ENCODE measurements around the gene PRSS56. TPM values are rescaled to one million over a fixed set of nuclear protein-coding genes. Genes with fewer than 3 reads are reported as not detected.

PRSS56 gene
- total and polyA plus RNA-seq, 2 of the 8 experiments (the other 6 are each of a cell fraction or from before 2014, with no cell fraction given), result 0.03 TPM; not detected in 1

GRCh38 chr2:232551776-232552175, 31.6 kb downstream of the PRSS56 start:
- no peak overlapping the region for H2BK5ac ChIP-seq (ENCODE audit: low read depth, low read length)
- FAIRE-seq (no peak), DNase-seq (ENCODE audit: low read depth in 1 of 2, low spot score in 2 of 2) (no peak)
- H3K27me3 ChIP-seq (replicated peaks in 1 of 4; ENCODE audit: control insufficient read depth in 3 of 4, extremely low read depth in 1 of 4, insufficient read depth in 3 of 4, low read length in 3 of 4), result no peaks in the 10 kb centered on the region
- H3K79me2 ChIP-seq (ENCODE audit: control insufficient read depth in 1 of 2, insufficient read depth in 2 of 2, low read length in 2 of 2), result peaks cover 16 to 72% of the 10 kb centered on the region in 2 experiments
- H4K5ac ChIP-seq (ENCODE audit: insufficient read length, low read depth, low read length), result no peak overlapping the region
- H2BK12ac ChIP-seq (ENCODE audit: low read depth, low read length), result no peak overlapping the region
- no peak overlapping the region for H3K18ac ChIP-seq (ENCODE audit: extremely low read depth, low read length)
- ChIA-PET CTCF (ENCODE audit: partially characterized antibody) (interaction anchor here (0.7 to 0.8 kb wide), 2 partner anchors 14 to 43 kb away, joined by 3 to 4 read pairs; no protein-coding TSS in a partner anchor), POLR2A (ENCODE audit: partially characterized antibody) (interaction anchor here (0.7 to 3.8 kb wide), 6 partner anchors 11 to 82 kb away, joined by 3 to 20 read pairs (median 4); partner anchors contain the start of gene EFHD1)
- no peak overlapping the region for H3K4ac ChIP-seq (replicated peaks; ENCODE audit: insufficient read length, low read depth, low read length)
- no peak for TF ChIP-seq CREB1 (IDR thresholded peaks at IDR 0.05)
- TF ChIP-seq KDM4A (IDR thresholded peaks at IDR 0.05; ENCODE audit: low read depth, low read length, severe bottlenecking), result no peak
- TF ChIP-seq TCF12 (IDR thresholded peaks at IDR 0.05; ENCODE audit: low read depth, low read length), result no peak
- no peak overlapping the region for H4K8ac ChIP-seq (ENCODE audit: extremely low read depth, insufficient read depth, low read length)
- peaks cover 12% of the 10 kb centered on the region; the same call in 1 of the 2 replicates for H3K23me2 ChIP-seq (ENCODE audit: low read depth, low read length)
- 0 out of 7 replicates have a peak overlapping the region, but pooled peaks of 1 of the 4 experiments have one; percentile 90 for H3K9ac ChIP-seq (replicated peaks in 1 of 4; ENCODE audit: extremely low read depth in 1 of 4, low read depth in 3 of 4, low read length in 3 of 4)
- H2AK5ac ChIP-seq (ENCODE audit: low read depth, low read length), result no peak overlapping the region
- peaks cover 0 to 16% (median 4%) of the 10 kb centered on the region in 4 experiments; a peak in 6 of 8 replicates for H3K36me3 ChIP-seq (ENCODE audit: control insufficient read depth in 2 of 4, insufficient read depth in 4 of 4, low read length in 3 of 4)
- H2AFZ ChIP-seq (ENCODE audit: low read length), result no peak overlapping the region
- no peaks in the 10 kb centered on the region for H3K9me3 ChIP-seq (ENCODE audit: insufficient read depth in 2 of 2, low read depth in 1 of 2, low read length in 1 of 2)
- no peak overlapping the region for H3K27ac ChIP-seq (ENCODE audit: low read depth, low read length)
- H3K4me2 ChIP-seq (ENCODE audit: insufficient read depth in 1 of 2, low read depth in 2 of 2, low read length in 2 of 2), result peak overlapping the region; percentile 89
- no peak overlapping the region for H2BK15ac ChIP-seq (ENCODE audit: low read length)
- no peak overlapping the region for H3K14ac ChIP-seq (ENCODE audit: insufficient read length)
- H3K56ac ChIP-seq (replicated peaks; ENCODE audit: insufficient read length, low read depth, low read length), result no peak overlapping the region
- WGBS, 2 experiments (ENCODE audit: extremely low coverage in 1 of 2, insufficient coverage in 1 of 2, insufficient read length in 1 of 2, insufficient replicate concordance in 2 of 2, low coverage in 1 of 2, low lambda C conversion rate in 2 of 2, missing lambda C conversion rate in 1 of 2), result 95% methylated on average over 4 of the region's 4 CpGs; no CpG with 5 or more reads in 1 of the 2 experiments
- H4K20me1 ChIP-seq (replicated peaks in 1 of 2; ENCODE audit: control insufficient read depth in 1 of 2, insufficient read depth in 2 of 2, low read length in 2 of 2), result peaks cover 12 to 16% of the 10 kb centered on the region in 2 experiments
- no peak overlapping the region for H2BK20ac ChIP-seq (ENCODE audit: low read length)
- H3K4me1 ChIP-seq (replicated peaks in 1 of 4; ENCODE audit: control insufficient read depth in 3 of 4, insufficient read depth in 4 of 4, low read length in 3 of 4), result peaks cover 0 to 6% (median 5%) of the 10 kb centered on the region in 4 experiments; a peak in 6 of 7 replicates
- no peak overlapping the region for H4K91ac ChIP-seq (replicated peaks; ENCODE audit: insufficient read length, low read length)
- H2BK120ac ChIP-seq (replicated peaks; ENCODE audit: low read depth, low read length), result no peak overlapping the region
- H3K79me1 ChIP-seq (ENCODE audit: low read depth, low read length), result peaks cover 20% of the 10 kb centered on the region
- H3K23ac ChIP-seq (ENCODE audit: insufficient read length), result no peak overlapping the region
- H3K4me3 ChIP-seq (ENCODE audit: extremely low read depth in 1 of 4, insufficient read depth in 2 of 4, low read depth in 3 of 4, low read length in 4 of 4), result peak overlapping the region; percentile 81 to 94 (median 90); a peak in 6 of 8 replicates

All from H1 (cell line).